ENCODE data around the gene FAM20C. TPM values are rescaled to one million over a fixed set of nuclear protein-coding genes. Genes with fewer than 3 reads are reported as not detected.

The FAM20C gene
- total RNA-seq, 1 experiment from 2014 or later, result 48.9 TPM

- DNase-seq (ENCODE audit: low read depth), result no peak
These were observed 16.4 kb downstream of the FAM20C start for GRCh38 chr7:208816-209215.

DNA sequence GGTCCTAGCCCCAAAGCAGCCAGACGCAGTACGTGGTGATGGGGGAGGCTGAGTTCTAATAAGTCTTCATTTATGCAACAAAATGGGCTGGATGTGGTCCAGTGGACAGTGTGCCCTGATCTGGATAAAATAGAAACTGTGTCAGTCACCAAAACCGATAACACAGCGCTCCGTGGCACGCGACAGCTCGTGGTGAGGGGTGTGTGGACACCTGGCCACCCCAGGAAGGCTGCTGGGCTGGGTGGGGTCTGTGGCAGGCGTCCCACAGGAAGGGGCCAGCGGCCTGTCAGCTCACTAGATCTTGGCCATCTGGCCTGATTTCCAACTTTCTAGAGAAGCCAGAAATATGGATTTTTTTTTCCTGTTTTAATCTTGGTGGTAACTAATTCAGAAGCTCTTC lies 17.0 kb downstream of the FAM20C start:
- DNase-seq (ENCODE audit: low read depth), result no peak

GRCh38 chr7:209906-210305 lies 17.5 kb downstream of the FAM20C start:
- no peak for DNase-seq (ENCODE audit: low read depth)

DNA sequence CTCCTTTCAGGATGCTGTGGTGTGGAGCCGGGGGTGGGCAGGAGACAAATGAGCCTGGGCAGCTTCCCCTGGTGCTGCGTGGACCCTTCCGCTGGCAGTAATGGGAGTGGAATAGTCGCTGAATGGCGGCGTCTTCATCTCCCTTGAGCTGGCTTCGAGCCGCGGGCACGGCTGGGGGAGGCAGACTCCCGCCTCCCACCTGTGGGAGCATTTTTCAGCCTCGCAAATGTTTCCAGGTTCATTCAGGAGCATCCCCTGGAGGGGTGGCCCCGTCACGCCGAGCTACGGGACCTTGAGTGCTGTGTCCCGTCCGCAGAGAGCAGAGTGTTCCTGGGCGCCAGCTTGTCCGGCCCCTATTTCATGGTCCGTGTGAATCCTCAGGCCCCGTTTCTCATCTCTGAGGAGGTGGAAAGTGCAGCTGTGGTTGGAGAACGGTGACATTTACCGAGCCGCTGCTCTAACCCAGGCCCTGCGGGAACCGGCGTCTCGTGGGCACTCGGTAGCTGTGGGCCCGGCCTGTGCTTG lies 18.1 kb downstream of the FAM20C start:
- no peak for DNase-seq (ENCODE audit: low read depth)

DNA sequence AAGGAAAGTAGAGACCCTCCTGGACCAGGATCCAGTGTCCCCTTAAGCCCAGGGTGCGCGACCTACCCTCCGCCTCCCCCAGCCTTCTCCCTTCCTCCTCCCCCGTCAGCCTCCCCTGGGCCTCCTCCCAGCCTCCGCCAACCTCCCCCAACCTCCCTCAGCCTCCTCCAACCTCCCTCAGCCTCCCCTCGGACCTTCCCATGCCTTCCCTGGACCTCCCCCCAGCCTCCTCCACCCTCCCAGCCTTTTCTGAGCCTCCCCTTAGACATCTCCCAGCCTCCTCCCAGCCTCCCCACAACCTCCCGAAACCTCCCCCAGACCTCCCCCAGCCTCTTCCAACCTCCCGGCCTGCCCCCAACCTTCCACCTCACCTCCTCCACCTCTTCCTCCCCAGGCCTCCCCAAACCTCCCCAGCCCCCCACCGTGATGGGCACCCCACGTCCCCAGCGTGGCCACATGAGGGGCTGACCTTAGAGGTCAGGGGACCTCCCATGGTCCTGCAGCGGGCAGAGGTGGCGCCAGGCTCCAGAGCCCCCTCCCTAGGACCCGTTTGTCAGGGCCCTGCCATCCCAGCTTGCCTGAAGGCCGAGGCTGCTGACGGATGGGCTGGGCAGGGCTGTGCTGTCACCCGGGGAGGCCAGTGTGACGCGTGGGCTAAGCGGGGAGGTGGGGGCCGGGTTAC lies 18.8 kb downstream of the FAM20C start:
- DNase-seq (ENCODE audit: low read depth), result no peak

DNA sequence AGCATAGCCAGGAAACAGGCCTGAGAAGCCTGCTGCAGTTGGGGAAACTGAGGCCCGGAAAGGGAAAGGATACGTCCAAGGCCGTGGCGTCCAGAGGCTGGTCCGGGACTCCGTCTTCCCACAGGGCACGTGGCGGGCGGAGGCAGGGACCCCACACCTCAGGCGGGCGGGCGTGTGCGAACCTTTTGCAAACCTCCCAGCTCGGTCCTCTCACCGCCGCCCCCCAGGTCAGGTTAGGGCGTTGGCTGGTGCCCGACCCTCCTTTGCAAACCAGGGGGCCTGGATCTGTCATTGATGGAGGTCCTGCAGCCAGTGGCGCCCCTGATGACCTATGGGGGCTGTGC lies 19.3 kb downstream of the FAM20C start:
- DNase-seq (ENCODE audit: low read depth), result no peak

DNA sequence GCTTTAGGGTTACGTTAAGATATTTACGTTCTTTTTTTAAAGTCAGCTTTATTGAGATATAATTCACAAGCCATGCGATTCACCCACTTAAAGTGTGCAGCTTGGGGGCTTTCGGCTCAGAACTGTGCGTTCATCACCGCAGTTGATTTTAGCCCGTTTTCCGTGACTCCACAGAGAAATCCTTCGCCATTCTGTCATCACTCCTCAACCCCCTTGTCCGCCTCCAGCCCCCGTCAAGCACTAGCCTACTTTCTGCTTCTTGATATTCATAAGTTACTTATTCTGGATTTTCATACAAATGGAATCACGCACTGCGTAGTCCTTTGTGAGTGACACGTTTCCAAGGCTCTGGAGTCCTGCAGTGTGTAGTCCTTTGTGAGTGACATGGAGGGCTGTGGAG lies 20.4 kb downstream of the FAM20C start:
- DNase-seq (ENCODE audit: low read depth), result no peak

- no peak for DNase-seq (ENCODE audit: low read depth)
These were observed 21.1 kb downstream of the FAM20C start for GRCh38 chr7:213324-213993.

DNA sequence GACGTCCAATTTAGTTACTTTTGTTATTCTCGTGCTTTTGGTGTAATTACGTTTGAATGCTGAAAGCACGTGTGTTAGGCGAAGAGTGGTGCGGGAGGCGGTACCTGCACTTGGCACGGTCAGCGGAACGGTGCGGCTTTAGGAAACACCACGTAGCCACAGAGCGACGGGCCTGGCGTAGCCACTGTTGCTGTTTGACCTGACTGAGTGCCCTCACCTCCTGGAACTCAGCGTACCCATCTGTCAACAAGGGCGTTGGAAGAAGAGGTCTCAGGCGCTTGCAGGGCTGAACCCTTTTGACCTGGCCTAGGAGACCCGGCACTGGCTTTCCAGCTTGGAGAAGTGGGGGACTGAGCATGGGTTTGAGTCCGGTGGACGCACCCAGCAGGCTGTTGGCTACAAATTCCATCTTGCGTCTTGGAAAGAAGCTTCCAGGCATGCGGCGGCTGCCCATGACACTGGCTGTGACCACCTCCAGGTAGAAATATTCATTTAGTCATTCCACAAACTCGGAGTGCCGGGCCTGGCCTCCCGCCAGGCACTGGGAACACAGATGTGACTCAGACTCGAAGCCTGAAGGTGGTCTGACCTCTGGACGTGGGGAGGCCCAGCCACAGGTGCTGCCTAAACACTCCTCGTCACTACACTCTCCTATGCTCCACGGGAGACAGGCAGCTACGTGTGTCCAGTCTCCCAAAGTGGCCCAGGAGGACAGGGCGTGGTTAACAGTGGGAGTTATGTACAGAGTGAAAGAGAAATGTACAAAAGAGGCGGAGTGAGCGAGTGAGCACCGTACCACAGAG lies 22.2 kb downstream of the FAM20C start:
- DNase-seq (ENCODE audit: low read depth), result peak; percentile 79

DNA sequence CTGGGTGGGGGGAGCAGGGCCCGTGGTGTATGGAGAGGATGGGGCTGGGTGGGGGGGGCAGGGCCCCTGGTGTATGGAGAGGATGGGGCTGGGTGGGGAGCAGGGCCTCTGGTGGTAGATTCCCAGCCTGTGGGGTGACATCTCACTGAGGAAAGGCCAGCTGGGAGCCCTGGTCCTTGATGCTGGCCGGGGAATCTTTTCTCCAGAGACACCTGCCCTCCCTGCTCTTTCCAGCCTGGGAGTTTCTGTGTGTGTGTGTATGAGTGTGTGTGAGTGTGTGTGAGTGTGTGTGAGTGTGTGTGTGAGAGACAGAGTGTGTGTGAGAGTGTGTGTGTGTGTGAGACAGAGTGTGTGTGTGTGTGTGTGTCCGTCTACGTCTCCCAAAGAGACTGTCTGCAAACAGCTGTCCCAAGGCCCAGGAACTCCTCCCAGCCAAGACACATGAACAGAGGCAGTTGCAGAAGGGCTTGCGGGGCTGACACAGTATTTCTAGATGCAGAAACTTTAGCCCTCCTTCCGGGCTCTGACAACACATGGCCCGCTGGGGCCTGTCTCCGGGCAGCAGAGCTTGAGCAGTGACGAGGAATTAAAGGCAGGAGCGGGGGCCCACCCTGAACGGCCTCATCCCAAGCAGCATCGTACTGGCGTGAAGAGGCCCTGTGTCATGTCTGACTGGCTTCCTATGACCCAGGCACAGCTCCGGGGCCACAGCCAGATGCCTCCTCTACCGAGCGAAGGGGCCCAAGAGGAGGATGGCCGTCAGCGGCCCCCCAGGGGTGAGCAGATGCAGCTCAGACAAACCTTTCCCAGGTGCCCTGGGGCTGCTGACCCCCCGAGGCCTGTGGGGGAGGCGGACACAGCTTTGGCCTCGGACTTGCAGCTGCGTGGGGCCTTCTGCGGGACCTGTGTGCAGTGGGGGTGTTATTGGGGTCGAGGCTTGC lies 24.3 kb downstream of the FAM20C start:
- DNase-seq (ENCODE audit: low read depth), result no peak

DNA sequence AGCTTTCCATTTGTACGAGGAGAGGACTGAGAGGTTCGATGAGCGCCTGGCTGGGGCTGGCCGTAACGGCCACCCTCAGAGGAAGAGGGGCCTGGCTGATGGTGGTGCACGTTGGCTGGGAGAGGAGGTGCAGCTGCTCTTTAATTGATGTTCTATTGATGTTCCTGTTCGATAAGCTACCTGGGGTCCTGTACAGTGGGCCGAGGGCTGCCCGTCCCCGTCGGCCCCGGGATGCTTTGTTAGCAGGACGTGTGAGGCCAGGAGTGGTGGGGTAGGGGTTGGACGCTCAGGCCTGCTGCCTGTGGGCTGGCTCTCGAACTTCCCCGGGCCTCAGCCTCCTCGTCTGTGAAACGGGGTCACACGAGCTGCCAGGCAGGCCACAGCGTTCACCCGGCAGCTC lies 25.4 kb downstream of the FAM20C start:
- DNase-seq (ENCODE audit: low read depth), result no peak

- DNase-seq (ENCODE audit: low read depth), result no peak
These were observed 25.9 kb downstream of the FAM20C start for GRCh38 chr7:218316-218715.

GRCh38 chr7:218896-219580 lies 26.7 kb downstream of the FAM20C start:
- DNase-seq (ENCODE audit: low read depth), result no peak

- DNase-seq (ENCODE audit: low read depth), result no peak
These were observed 27.3 kb downstream of the FAM20C start for GRCh38 chr7:219581-220150.

GRCh38 chr7:220151-220841 lies 27.9 kb downstream of the FAM20C start:
- no peak for DNase-seq (ENCODE audit: low read depth)

- DNase-seq (ENCODE audit: low read depth), result no peak
These were observed 29.8 kb downstream of the FAM20C start for GRCh38 chr7:221978-222715.

DNA sequence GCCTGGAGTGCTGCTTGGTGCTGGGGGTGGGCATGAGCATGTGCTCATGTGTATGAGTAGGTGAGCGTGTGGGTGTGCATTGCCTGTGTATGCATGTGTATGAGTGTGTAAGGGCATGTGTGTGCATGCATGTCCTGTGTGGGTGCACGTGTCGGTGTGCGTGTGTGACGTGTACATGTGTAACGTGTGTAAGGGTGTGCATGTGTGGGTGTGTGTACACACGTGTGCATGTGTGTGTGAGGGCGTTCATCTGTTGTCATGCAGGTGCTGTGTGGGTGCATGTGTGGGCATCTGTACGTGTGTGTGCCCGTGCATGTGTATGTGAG lies 30.3 kb downstream of the FAM20C start:
- no peak for DNase-seq (ENCODE audit: low read depth)

GRCh38 chr7:223118-223800 lies 30.9 kb downstream of the FAM20C start:
- no peak for DNase-seq (ENCODE audit: low read depth)

- DNase-seq (ENCODE audit: low read depth), result no peak
These were observed 31.5 kb downstream of the FAM20C start for GRCh38 chr7:223861-224260.
